H1 (cell line): ENCODE results near the gene TCERG1L. TPM values are rescaled to one million over a fixed set of nuclear protein-coding genes. Genes with fewer than 3 reads are reported as not detected.

ENCODE experiments used
- GTF2F1 ChIP-seq: IDR thresholded peaks from 2 replicates; pipeline ENCODE4 v1.6.1; 2012; ENCODE audit warnings: low read depth, low read length, improper control_type of control experiment, borderline replicate concordance
- PHF8 ChIP-seq: fragments of 200-600 bp; sonication (generic); conservative IDR thresholded peaks from 2 replicates; pipeline ENCODE4 v1.7.1; 2012; ENCODE audit warnings: low read depth, mild to moderate bottlenecking, inconsistent platforms, low read length, moderate library complexity
- polyA plus RNA-seq, 7 experiments: library from polyadenylated mRNA; depleted of rRNA in 3 of 7; stranded (reverse) in 5 of 7; unstranded in 2 of 7; fragments of >200 nt in 5 of 7; fragments of 200-250 nt in 2 of 7; gene quantifications; 1 replicate in 5 of 7; 2 replicates in 1 of 7; 4 replicates in 1 of 7; pipeline versions ENCODE4 v1.2.1 to v1.2.3, GENCODE V29; 2011 to 2013; ENCODE audit warnings: missing spikeins in 2 of 7, mixed read lengths in 2 of 7
- total RNA-seq: library from RNA; stranded (reverse); fragmentation: NEBNext Ultra II Directional; extraction: Animal tissue kit (Norgen Biotek cat#: 25700); gene quantifications from 2 replicates; pipeline ENCODE4 v1.2.1, GENCODE V29; 2021

Gene TCERG1L
- total and polyA plus RNA-seq, 2 of the 8 experiments (the other 6 are each of a cell fraction or from before 2014, with no cell fraction given): 3.9 to 6.9 TPM

GRCh38 chr10:131088619-131089018, 222.9 kb downstream of the TCERG1L start (continued):
- TF ChIP-seq PHF8 (no peak), GTF2F1 (no peak)
